Small intestine (tissue), 16 donors: Measurements from ENCODE around the gene PHF12. TPM values are rescaled to one million over a fixed set of nuclear protein-coding genes. Genes with fewer than 3 reads are reported as not detected.

Experiments
- DNase-seq, 2 donors: peaks; one replicate each; pipeline versions ENCODE4 v3.0.0 to v3.0.0-alpha.2; 2013
- FAIRE-seq: peaks from 2 replicates; lab custom pipeline; 2012; peaks lifted over from hg19 to GRCh38; lab: Jason Lieb, UNC
- H3K27ac ChIP-seq, 3 donors: one replicate each; pipeline ENCODE4 v1.5.1; 2013; ENCODE audit warnings: low read length in 2 of 3, mild to moderate bottlenecking in 2 of 3, control low read depth in 1 of 3, inconsistent platforms in 1 of 3, low read depth in 1 of 3, moderate library complexity in 1 of 3
- H3K27me3 ChIP-seq, 3 donors: one replicate each; pipeline ENCODE4 v1.6.1; 2013; ENCODE audit warnings: low read length in 3 of 3, inconsistent platforms in 1 of 3; ENCODE audit not compliant: control insufficient read depth in 3 of 3, insufficient read depth in 3 of 3
- H3K36me3 ChIP-seq, 3 donors: one replicate each; pipeline ENCODE4 v1.6.1; 2013; ENCODE audit warnings: low read length in 3 of 3, inconsistent platforms in 1 of 3, low read depth in 1 of 3, mild to moderate bottlenecking in 1 of 3, moderate library complexity in 1 of 3; ENCODE audit not compliant: control insufficient read depth in 3 of 3, insufficient read depth in 2 of 3
- H3K4me1 ChIP-seq, 3 donors: one replicate each; pipeline ENCODE4 v1.6.1; 2013; ENCODE audit warnings: low read length in 2 of 3, inconsistent platforms in 1 of 3, low read depth in 1 of 3, mild to moderate bottlenecking in 1 of 3, moderate library complexity in 1 of 3; ENCODE audit not compliant: control insufficient read depth in 3 of 3, insufficient read depth in 2 of 3
- H3K4me3 ChIP-seq, 3 donors: one replicate each; pipeline ENCODE4 v1.5.1; 2013; ENCODE audit warnings: low read length in 3 of 3, control low read depth in 1 of 3, inconsistent platforms in 1 of 3, low read depth in 1 of 3, mild to moderate bottlenecking in 1 of 3, moderate library complexity in 1 of 3
- H3K9me3 ChIP-seq, 2 donors: one replicate each; pipeline ENCODE4 v1.6.1; 2013; ENCODE audit warnings: low read depth in 1 of 2, low read length in 1 of 2; ENCODE audit not compliant: control insufficient read depth in 2 of 2, insufficient read depth in 1 of 2
- WGBS, 3 donors: extraction: QIAGEN DNeasy Blood & Tissue Kit; methylation state at CpG; one replicate each; pipeline ENCODE4 v1.1.7; 2013; 5-methylcytosine and 5-hydroxymethylcytosine counted together
- long read RNA-seq, 10 donors: transcript quantifications; one replicate each; lab custom pipeline, GENCODE V29; 2026
- polyA plus RNA-seq, 4 donors: library from polyadenylated mRNA; stranded (reverse) in 3 of 4; unstranded in 1 of 4; fragments of 200-250 nt in 3 of 4; fragments of 120-200 nt in 1 of 4; gene quantifications; one replicate each; pipeline versions ENCODE4 v1.2.1 to v1.2.3, GENCODE V29; 2013
- donor health status: healthy with polysubstance abuse.
- donor health status: control.
- donor health status: control.
- donor health status: Bipolar disorder and iron deficiency.
- donor health status: healthy.

Gene PHF12
- polyA plus RNA-seq: 10 to 100 TPM in 3 of 4 donors, 1 to 10 TPM in 1; 6.5 to 26.1 (median 15.1) TPM
- long read RNA-seq, donor 1: 0 reads
- long read RNA-seq, donor 2, full-length matches to known transcripts: 4 of 4 reads
- long read RNA-seq, donor 2, partial matches to known transcripts: 0 of 4 reads
- long read RNA-seq, donor 2, other reads (novel, unspliced or antisense): 0 of 4 reads
- long read RNA-seq, donor 3, partial matches to known transcripts: 6 of 8 reads
- long read RNA-seq, donor 3, other reads (novel, unspliced or antisense): 0 of 8 reads
- long read RNA-seq, donor 4: 0 reads
- long read RNA-seq, donor 5: 0 reads
- long read RNA-seq, donor 6, partial matches to known transcripts: 0 of 2 reads
- long read RNA-seq, donor 6, other reads (novel, unspliced or antisense): 0 of 2 reads
- long read RNA-seq, donor 7, full-length matches to known transcripts: 6 of 6 reads
- long read RNA-seq, donor 7, partial matches to known transcripts: 0 of 6 reads
- long read RNA-seq, donor 7, other reads (novel, unspliced or antisense): 0 of 6 reads
- long read RNA-seq, donor 8: 0 reads
- long read RNA-seq, donor 9, partial matches to known transcripts: 0 of 1 reads
- long read RNA-seq, donor 9, other reads (novel, unspliced or antisense): 0 of 1 reads
- long read RNA-seq, donor 10, transcript PHF12-201 (9 exons, 2,957 nt): major isoform, 5 of 10 reads
- long read RNA-seq, donor 10, partial matches to known transcripts: 5 of 10 reads
- long read RNA-seq, donor 10, other reads (novel, unspliced or antisense): 0 of 10 reads

- WGBS, 3 donors: 0 to 1% (median 1%) methylated on average over 37 to 51 of the region's 51 CpGs
- no peak for FAIRE-seq
Measured at GRCh38 chr17:28951428-28951990, at the start of gene PHF12. Gene PHF12, minus strand, starts transcription at chr17:28951518. Its CDS starts 558 bp downstream, at chr17:28950960.

GRCh38 chr17:29000973-29001372, 49.7 kb upstream of the PHF12 start:
- DNase-seq: no peak
- Histone ChIP-seq H3K27me3 (peaks cover 8 to 65% (median 25%) of the 10 kb centered on the region in 3 donors), H3K9me3 (no peaks in the 10 kb centered on the region), H3K36me3 (no peaks in the 10 kb centered on the region), H3K4me1 (no peaks in the 10 kb centered on the region), H3K4me3 (no peak overlapping the region), H3K27ac (no peak overlapping the region)
- 74 to 81% (median 76%) methylated on average over 5 of the region's 5 CpGs for WGBS, 3 donors
- no peak for FAIRE-seq

More at GRCh38 chr17:28951428-28951990, at the start of gene PHF12:
- peak within 1 kb of the TSS; percentile 96 to 100 (median 99) for H3K27ac ChIP-seq
- H3K27me3 ChIP-seq: no peaks in the 10 kb centered on the region
- peak; percentile 100 for DNase-seq
- H3K9me3 ChIP-seq: no peaks in the 10 kb centered on the region
- H3K36me3 ChIP-seq: peaks cover 0 to 8% (median 0%) of the 10 kb centered on the region in 3 donors
- H3K4me3 ChIP-seq: peak within 1 kb of the TSS; percentile 72 to 98 (median 93)
- peaks cover 0 to 6% (median 6%) of the 10 kb centered on the region in 3 donors for H3K4me1 ChIP-seq

- WGBS, 3 donors: 21 to 43% (median 38%) methylated on average over 5 of the region's 5 CpGs
- Histone ChIP-seq H3K4me3 (no peak overlapping the region), H3K36me3 (no peaks in the 10 kb centered on the region), H3K27ac (no peak overlapping the region), H3K9me3 (no peaks in the 10 kb centered on the region), H3K4me1 (no peaks in the 10 kb centered on the region), H3K27me3 (peaks cover 0 to 52% (median 13%) of the 10 kb centered on the region in 3 donors)
- no peak for DNase-seq
- FAIRE-seq: no peak
Measured at GRCh38 chr17:28999206-28999605, 47.9 kb upstream of the PHF12 start.

- Histone ChIP-seq H3K9me3 (no peaks in the 10 kb centered on the region), H3K36me3 (no peaks in the 10 kb centered on the region), H3K4me1 (no peaks in the 10 kb centered on the region), H3K27ac (no peak overlapping the region), H3K4me3 (no peak overlapping the region), H3K27me3 (peaks cover 0 to 38% (median 2%) of the 10 kb centered on the region in 3 donors)
- no peak for FAIRE-seq
- no peak for DNase-seq
- 78 to 87% (median 85%) methylated on average over 1 of the region's 1 CpG for WGBS, 3 donors
Measured at GRCh38 chr17:28997806-28998205, 46.5 kb upstream of the PHF12 start.

- DNase-seq: no peak
- no peak overlapping the region for H3K4me3 ChIP-seq
- no peaks in the 10 kb centered on the region for H3K9me3 ChIP-seq
- 42 to 49% (median 44%) methylated on average over 5 of the region's 5 CpGs for WGBS, 3 donors
- H3K36me3 ChIP-seq: no peaks in the 10 kb centered on the region
- H3K27me3 ChIP-seq: peaks cover 0 to 27% (median 2%) of the 10 kb centered on the region in 3 donors
- no peaks in the 10 kb centered on the region for H3K4me1 ChIP-seq
- H3K27ac ChIP-seq: no peak overlapping the region
- no peak for FAIRE-seq
Measured at GRCh38 chr17:28996554-28997096, 45.3 kb upstream of the PHF12 start.

GRCh38 chr17:28993645-28994426, 42.5 kb upstream of the PHF12 start:
- DNase-seq (peak in 1 of 2 donors; percentile 41), FAIRE-seq (no peak)
- no peak overlapping the region for H3K27ac ChIP-seq

GRCh38 chr17:28992625-28993600, 41.6 kb upstream of the PHF12 start:
- FAIRE-seq: no peak
- Histone ChIP-seq H3K9me3 (no peaks in the 10 kb centered on the region), H3K4me3 (no peak overlapping the region), H3K27ac (peak overlapping the region in 1 of 3 donors; percentile 8), H3K36me3 (no peaks in the 10 kb centered on the region), H3K4me1 (peaks cover 0 to under 1% (median 0%) of the 10 kb centered on the region in 3 donors), H3K27me3 (peaks cover 0 to 5% (median 2%) of the 10 kb centered on the region in 3 donors)
- DNase-seq: no peak
- WGBS, 3 donors: 71 to 80% (median 75%) methylated on average over 10 to 11 of the region's 11 CpGs

More at GRCh38 chr17:28993645-28994426, 42.5 kb upstream of the PHF12 start:
- WGBS, 3 donors: 76 to 83% (median 83%) methylated on average over 13 of the region's 13 CpGs
- H3K36me3 ChIP-seq: no peaks in the 10 kb centered on the region
- H3K4me1 ChIP-seq: no peaks in the 10 kb centered on the region
- H3K9me3 ChIP-seq: no peaks in the 10 kb centered on the region
- H3K27me3 ChIP-seq: peaks cover 0 to 11% (median 2%) of the 10 kb centered on the region in 3 donors
- H3K4me3 ChIP-seq: no peak overlapping the region
